PFSK-1 (cell line): ENCODE measurements around the gene NBPF1.

Source experiments
- FOXP2 ChIP-seq: optimal IDR thresholded peaks from 2 replicates; pipeline ENCODE3; 2011; ENCODE audit warnings: borderline replicate concordance, control low read depth, inconsistent platforms; ENCODE audit not compliant: insufficient read depth; ENCODE audit errors: extremely low read length, extremely low read depth
- POLR2AphosphoS5 ChIP-seq: IDR thresholded peaks from 2 replicates; pipeline ENCODE4 v1.6.1; 2012; ENCODE audit warnings: low read depth, mild to moderate bottlenecking, control low read depth, low read length, moderate library complexity
- TAF1 ChIP-seq: IDR thresholded peaks from 2 replicates; pipeline ENCODE4 v1.6.1; 2012; ENCODE audit warnings: low read length, control low read depth, borderline replicate concordance; ENCODE audit not compliant: insufficient read depth
- TF ChIP-seq, protein P1 (sequence below), 2 experiments: IDR thresholded peaks; 2 replicates each; pipeline versions ENCODE4 v1.6.1 to v1.8.0; 2011 to 2012; ENCODE audit warnings: low read depth in 2 of 2, low read length in 2 of 2, control low read depth in 1 of 2, inconsistent platforms in 1 of 2, mild to moderate bottlenecking in 1 of 2, moderate library complexity in 1 of 2; ENCODE audit not compliant: insufficient read depth in 1 of 2

GRCh38 chr1:16625497-16626408 lies 12.4 kb upstream of the NBPF1 start:
- no peak for TF ChIP-seq FOXP2
- TF ChIP-seq, protein P1, sequence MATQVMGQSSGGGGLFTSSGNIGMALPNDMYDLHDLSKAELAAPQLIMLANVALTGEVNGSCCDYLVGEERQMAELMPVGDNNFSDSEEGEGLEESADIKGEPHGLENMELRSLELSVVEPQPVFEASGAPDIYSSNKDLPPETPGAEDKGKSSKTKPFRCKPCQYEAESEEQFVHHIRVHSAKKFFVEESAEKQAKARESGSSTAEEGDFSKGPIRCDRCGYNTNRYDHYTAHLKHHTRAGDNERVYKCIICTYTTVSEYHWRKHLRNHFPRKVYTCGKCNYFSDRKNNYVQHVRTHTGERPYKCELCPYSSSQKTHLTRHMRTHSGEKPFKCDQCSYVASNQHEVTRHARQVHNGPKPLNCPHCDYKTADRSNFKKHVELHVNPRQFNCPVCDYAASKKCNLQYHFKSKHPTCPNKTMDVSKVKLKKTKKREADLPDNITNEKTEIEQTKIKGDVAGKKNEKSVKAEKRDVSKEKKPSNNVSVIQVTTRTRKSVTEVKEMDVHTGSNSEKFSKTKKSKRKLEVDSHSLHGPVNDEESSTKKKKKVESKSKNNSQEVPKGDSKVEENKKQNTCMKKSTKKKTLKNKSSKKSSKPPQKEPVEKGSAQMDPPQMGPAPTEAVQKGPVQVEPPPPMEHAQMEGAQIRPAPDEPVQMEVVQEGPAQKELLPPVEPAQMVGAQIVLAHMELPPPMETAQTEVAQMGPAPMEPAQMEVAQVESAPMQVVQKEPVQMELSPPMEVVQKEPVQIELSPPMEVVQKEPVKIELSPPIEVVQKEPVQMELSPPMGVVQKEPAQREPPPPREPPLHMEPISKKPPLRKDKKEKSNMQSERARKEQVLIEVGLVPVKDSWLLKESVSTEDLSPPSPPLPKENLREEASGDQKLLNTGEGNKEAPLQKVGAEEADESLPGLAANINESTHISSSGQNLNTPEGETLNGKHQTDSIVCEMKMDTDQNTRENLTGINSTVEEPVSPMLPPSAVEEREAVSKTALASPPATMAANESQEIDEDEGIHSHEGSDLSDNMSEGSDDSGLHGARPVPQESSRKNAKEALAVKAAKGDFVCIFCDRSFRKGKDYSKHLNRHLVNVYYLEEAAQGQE (IDR thresholded peaks at IDR 0.05; ENCODE audit: insufficient read depth in 1 of 2, low read depth in 2 of 2, low read length in 2 of 2): no peak
- no peak for TF ChIP-seq POLR2AphosphoS5
- TF ChIP-seq TAF1: no peak
